ENCODE data around the gene FRYL.

- TF ChIP-seq EP300 (IDR thresholded peaks at IDR 0.05; ENCODE audit: borderline replicate concordance) (no peak), NFIC (IDR thresholded peaks at IDR 0.05) (no peak), REST (IDR thresholded peaks at IDR 0.05; ENCODE audit: low read depth) (no peak), USF1 (IDR thresholded peaks at IDR 0.05) (no peak), YY1 (IDR thresholded peaks at IDR 0.05; ENCODE audit: low read depth) (no peak)
These were observed 275.7 kb downstream of the FRYL start for GRCh38 chr4:48504352-48504751.
